COLO668 (cell line): ENCODE results near the gene OPCML.

Experiments
- DNase-seq: peaks from one replicate; lab custom pipeline; 2025; ENCODE audit not compliant: unreplicated experiment; lab: John Stamatoyannopoulos, UW

OPCML gene

DNA sequence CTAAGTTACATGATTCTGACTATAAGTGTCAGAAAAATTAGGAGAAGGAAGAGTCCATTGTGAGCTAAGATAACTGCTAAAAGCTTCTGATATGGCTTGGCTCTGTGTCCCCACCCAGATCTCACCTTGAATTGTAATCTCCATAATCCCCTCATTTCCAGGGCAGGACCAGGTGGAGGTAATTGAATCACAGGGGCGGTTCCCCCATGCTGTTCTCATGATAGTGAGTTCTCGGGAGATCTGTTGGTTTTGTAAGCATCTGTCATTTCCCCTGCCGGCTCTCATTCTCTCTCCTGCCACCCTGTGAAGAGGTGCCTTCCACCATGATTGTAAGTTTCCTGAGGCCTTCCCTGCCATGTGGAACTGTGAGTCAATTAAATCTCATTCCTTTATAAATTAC, 230.2 kb downstream of the OPCML start:
- DNase-seq = no peak

DNA sequence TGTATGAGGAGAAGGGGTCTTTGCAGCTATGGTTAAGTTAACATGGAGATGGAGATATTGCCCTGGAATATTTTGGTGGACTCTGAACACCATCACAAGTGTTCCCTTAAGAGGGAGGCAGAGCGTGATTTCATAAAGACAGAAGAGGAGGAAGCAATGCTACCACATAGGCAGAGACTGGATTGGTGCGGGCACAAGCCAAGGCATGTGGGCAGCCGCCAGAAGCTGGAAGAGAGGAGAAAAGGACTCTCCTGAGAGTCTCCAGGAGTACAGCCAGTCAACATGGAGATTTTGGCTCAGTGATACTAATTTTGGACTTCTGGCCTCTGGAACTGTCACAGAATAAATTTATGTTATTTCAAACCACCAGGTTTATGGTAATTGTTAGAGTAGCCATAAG, 231.6 kb downstream of the OPCML start:
- no peak for DNase-seq

DNA sequence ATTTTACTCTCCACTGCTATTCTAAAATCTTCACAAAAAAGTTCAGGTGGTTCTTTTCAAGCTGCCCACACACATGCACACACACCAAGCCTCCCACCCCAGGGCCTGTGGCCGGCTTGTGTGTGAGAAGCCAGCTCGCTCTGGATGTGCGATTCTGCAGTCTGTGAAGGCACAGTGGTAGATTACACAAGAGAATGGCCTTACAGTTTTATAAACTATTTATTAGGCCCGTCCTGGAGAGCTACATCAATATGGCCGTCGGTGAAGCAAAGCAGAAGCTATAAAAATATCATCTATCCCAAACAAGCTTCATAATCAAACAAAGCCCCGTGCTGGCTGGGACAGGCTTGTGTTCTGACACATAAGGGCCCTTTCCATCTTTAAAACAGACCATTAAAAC, 240.5 kb downstream of the OPCML start:
- DNase-seq = no peak

DNA sequence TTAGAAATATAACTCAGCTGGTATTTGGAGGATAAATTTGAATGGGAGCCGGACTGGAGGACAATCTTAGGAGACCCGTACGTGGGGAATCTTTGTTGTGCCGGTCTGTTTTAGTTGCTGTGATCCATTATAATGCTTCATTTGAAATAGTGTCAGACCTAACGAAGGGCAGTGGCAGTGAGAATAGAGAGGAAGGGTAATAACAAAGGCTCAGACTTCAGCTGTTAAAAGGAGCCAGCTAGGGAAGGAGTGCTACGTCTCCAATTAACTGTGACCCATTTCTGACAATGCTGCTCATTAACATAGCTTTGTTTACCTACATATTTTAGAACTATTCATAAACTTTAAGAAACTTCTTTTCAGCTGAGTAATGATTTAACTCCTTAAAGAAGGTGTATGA, 246.9 kb downstream of the OPCML start:
- no peak for DNase-seq

DNA sequence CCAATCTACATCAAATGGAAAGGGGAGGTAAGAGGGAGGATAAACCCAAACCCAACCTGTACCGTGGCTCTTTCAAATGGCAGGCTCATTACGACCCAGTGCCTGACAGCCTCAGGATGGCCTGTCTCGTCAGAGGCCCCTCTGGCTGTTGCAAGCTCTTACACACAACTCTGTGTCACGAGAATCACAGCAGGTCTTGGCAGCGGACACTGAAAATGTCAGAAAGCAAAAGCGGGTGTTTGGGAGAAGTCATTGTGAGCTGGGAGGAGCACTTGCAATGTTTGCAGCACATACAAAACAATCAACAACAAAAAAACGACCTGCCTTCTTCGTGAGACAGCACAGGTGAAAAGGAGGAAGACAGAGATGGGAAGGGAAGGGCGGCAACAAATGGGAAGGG, 248.1 kb downstream of the OPCML start:
- DNase-seq = no peak

DNA sequence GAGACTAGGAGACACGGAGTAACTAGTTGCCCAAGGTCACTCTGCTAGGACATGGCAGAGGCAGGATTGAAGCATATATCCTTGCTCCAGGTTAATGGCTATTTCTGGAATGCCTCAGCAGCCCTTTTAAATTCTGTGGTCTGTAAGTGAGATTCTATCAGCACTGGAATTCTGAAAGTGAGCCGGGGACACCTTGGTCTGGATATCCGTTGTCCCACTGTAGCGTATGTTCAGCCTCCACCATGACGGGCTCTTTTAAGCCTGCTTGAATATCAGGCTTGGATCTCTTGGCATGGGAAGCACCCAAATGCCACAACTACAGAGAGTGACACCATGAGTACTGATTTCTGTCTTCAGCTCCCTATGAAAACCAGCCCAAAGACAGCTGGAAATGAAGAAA, 254.4 kb downstream of the OPCML start:
- no peak for DNase-seq

DNA sequence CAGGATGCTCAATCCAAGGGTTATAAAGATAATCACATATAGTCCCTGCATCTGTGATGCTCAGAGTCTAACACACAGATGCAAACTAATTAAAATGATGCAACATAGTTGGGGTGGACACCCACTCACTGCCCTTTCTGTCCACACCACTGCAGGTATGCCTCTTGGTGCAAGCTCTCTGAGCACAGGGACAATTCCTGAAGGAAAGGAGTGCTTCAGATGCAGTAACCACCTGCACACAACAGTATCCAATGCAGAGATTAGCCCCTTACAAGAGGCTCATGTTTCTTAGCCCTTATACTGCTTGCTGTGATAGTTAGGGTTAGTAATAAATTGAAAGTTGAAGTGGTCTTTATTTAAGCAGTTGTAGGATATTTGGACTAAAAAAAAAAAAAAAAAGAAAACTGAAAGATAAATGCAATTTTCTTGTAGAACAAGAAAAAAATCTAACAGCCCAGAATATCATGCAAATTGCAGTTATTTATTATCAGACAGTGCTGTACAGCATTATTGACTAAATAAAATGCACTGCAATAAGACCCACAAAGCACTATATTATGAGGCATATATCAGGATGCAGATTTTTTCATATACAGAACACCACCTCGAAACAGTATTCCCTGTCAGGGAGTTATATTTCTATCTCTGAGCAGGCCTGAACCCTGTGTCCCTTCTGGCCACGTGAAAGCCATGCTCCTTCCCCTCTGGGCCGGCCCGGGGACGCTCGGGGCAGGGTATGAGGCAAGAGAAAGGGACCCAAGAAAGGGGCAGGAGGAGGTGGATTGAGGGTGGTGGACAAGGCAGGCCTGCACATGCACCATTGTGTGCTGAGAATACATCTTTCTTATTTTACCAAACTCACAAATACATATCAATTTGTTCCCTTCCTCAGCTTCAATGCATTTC, 260.2 kb downstream of the OPCML start:
- DNase-seq = no peak

DNA sequence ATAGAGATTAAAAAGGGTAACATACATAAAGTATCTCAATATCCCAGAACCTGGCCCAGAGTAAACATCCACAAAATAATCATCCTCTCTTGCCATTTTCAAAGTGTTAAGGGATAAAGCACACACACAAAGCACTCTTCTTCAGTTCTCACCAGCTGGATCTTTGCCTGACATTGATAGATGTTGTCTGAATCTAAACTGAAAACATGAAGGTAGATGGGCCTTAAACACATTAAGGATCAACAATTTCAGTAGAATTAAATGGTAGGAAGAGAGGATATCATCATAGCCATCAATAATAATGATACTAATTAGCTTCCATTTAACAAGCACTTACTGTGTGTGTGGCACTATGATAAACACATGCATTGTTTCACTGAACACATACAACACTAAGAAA, 261.1 kb downstream of the OPCML start:
- no peak for DNase-seq

DNA sequence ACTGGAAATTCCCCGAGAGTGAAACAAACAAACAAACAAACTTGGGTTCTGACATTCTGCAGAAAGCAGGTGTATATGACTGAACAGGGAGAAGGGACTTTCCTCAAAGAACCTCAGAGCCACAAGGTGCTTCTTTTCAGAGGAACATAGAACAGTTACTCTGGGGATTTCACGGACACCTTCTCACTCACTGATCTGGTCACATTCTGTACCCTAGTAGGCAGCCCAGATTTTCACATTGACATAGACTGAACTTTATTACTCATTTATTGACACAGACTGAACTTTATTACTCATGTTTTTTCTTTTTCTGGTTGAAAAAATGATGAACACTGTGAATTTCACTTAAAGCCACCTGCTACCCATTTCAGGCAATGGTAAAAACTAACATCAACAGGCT, 263.0 kb downstream of the OPCML start:
- DNase-seq = no peak

DNA sequence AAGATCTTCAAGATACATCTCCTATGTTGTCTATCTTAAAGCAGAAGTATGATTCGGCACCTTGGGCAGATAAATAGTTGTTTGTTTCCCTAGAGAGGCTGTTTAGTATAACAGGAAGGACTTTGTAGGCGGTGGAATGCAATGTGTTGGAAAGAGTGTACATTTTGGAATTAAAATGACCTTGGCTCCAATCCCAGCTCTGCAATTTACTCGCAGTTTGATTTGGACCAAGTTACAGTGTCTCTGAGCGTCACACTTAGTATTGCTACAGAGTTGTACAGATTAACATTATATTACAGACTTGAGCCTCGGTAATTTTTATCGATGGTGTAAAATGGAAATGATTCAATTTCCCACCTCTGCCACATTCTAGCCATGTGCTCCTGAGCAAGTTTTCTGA, 265.3 kb downstream of the OPCML start:
- DNase-seq = no peak

DNA sequence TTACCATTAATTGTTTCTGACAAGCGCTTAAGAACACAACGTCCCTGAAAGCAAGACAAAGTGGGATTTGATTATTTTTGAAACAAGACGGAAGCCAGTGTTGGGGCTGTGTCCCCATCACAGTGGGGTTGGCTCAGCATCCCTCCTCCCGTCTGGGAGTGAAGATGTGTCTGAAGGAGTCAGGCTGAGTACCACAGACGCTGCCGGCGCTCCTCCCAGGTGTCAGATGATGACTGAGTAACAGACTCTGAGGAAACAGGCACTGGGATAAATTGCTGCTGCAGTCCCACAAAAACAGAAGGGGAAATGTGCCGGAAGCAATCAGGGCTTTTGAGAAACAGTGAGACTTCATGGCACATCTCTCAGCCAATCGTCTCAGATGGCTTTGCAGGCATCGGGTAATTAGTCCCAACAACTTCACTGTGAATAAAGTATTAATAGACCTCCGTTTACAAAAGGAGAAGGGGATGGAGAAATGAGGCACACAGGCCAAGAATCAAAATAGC, 266.7 kb downstream of the OPCML start:
- DNase-seq = no peak

DNA sequence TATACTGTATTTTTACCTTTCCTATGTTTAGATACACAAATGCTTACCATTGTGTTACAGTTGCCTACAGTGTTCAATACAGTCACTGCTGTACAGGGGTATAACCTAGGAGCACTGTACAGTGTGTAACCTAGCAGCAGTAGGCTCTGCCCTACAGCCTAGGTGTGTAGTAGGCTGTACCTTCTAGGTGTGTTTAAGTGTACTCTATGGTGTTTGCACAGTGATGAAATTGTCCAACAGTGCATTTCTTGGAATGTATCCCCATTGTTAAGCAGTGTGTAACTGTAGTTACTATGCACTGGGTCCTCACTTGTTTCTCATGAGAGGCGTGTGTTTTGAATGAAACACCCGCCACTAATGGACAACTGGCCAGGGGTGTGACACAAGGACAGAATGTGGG, 269.0 kb downstream of the OPCML start:
- DNase-seq = no peak

DNA sequence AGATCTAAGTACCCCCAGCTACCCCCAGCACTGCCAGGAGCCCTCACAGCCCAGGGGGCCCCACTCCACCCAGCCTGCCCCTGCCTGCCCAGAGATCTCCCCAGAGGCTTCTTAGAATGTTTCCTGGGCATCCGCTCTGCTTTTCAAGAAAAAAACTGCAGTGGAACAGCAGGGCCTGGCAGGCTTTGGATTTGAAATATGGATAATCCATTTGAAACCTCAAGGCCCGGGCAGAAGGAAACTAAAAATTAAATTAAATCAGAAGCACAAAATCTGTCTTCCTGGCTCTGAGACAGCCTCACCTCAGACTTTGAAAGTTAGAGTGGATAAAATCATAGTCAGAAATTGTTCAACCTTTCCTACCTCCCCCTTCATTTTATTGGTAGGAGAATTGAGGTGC, 273.6 kb downstream of the OPCML start:
- no peak for DNase-seq

DNA sequence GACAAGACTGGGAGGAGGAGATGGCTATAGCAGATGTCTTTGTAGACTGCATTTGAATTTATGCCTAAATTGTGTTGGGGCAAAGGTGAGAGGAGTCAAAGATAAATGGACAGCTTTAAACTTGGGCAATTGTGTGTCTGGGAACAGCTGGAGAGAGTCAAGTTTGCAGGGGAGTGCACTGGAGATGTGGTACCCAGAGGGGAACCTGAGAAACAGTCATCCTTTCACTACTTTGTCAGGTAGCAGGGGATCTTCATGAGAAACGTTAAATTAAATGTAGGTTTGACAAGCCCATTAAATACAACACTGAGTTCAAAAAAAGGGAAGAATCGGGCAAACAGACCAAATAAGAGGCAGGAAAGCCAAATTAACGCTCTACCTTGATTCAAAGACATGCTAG, 277.7 kb downstream of the OPCML start:
- no peak for DNase-seq

DNA sequence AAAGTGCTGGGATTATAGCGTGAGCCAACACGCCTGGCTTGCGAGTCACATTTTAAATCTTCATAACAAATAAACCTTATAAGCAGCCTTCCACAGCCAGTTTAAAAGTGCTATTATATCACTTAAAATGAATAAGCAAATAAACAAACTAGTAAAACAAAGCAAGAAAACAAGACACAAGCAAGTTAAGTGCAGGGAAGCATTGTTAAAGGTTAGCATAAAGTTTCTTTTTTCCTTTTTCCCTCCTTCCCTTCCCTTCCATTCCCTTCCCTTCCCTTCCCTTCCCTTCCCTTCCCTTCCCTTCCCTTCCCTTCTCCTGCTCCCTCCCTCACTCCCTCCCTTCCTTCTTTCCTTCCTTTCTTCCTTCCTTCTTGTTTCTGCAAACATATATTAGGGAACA, 278.7 kb downstream of the OPCML start:
- no peak for DNase-seq

DNA sequence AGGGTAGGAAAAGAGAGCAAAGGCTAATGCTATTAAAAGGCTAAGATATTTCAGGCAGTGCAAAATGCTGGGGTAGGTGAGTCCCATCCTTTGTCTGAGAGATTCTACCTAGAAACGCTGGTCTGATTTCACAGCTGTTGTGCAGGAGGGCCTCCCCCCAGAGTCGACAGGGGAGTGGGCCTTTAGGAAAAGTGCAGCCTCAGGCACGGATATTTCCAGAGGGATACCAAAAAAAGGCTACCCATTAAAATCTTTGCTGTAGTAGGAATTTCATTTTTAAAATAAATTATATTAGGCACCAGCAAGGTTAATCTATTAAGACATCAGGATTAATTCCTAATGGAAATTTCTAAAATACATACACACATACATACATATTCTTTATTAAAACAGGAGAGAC, 280.5 kb downstream of the OPCML start:
- no peak for DNase-seq

DNA sequence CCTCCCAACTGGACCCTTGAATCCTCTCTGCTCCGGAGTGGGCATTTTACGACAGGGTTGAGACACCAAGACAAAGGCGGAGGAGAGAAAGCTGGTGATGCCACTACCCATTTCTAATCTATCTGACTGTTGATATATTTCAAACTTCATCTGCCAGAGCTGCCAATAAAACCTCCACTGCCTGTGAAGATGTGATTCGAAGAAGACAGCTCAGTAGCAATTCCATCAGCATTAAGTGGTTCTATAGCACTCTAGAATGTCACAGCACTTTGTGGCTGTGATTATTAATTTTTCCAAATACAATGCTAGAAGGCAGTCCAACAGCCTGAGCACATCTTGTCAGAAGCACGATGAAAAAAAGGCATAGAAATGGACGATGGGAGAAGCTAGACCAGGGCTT, 282.8 kb downstream of the OPCML start:
- no peak for DNase-seq

DNA sequence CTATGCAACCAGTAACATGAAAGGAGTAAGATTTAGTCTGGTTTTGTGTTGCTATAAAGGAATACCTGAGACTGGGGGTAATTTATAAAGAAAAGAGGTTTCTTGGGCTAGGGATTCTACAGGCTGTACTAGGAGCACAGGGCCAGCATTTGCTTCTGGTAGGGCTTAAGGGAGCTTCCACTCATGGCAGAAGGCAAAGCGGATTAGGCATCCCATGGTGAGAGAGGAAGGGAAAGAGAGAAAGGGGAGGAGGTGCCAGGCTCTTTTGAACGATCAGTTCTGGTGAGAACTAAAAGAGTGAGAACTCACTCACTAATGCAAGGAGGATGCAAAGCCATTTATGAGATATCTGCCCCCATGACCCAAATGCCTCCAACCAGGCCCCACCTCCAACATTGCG, 283.2 kb downstream of the OPCML start:
- DNase-seq = no peak

DNA sequence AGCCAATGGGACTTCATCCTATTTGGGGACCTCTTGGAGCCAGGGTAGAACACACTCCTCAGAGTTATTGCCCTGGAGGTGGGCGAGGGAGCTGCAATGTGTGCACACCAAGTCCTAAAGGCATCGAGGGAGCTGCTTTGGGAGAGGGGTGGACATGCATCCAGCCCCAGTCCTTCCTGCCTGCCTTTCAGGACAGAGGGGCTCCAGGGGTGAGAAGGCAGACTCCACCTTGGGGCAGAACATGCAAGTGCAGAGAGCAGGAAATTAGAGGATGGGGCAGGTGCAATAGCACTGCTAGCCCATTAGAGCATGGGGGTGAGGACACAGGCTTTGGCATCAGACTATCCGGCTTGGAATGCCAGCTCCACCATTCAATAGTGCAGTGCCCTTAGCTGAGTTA, 288.5 kb downstream of the OPCML start:
- no peak for DNase-seq

DNA sequence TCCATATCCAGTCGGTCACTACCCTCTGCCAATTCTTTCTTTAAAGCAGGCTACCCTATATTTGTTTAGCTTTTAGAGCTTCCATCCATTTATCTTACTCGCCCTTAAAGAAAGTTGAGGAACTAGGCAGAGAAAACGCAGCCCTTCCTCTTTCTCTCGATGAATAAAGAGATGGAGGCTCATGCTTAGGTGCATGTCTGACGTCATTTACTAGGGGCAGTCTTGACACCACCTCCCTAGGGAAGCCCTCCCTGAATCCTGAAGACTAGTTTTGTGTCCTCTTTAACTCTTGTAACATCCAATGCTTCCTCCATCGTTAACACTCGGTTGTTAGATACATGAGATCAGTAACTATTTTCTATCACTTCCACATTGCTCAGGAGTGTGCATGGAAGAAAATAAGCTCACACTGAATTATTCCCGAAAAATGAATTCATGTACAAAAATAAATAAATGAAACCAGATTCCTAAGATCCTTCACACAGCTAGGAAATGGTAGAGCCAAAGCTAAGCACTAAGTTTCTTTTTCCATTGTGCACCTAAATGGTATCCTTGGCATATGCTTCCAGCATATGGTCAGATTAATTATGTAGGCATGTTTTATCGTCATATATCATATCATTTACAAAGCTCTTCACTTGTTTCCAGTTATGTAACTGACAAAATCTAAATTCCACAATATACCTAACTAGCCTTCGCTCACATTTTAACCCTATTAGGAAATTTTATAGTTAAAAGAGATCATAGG, 291.2 kb downstream of the OPCML start:
- DNase-seq = no peak

DNA sequence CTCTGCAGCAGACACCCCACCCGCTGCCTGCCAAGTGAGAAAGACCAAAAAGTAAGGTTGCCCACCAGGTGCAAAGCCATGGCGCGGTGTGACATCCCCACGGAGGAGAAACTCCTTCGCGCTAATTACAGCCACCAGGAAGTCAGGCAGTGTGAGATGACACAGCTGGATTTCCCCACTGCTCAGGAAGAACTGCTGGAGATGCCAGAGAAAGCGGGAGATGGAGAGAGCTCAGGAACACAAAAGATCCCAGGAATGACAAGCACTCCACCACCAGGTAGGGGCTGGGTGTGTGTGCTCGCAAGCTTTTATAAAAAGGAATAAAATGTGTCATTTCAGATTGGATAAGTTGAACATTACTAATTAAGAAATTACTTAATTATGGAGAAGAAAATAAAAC, 292.7 kb downstream of the OPCML start:
- no peak for DNase-seq

DNA sequence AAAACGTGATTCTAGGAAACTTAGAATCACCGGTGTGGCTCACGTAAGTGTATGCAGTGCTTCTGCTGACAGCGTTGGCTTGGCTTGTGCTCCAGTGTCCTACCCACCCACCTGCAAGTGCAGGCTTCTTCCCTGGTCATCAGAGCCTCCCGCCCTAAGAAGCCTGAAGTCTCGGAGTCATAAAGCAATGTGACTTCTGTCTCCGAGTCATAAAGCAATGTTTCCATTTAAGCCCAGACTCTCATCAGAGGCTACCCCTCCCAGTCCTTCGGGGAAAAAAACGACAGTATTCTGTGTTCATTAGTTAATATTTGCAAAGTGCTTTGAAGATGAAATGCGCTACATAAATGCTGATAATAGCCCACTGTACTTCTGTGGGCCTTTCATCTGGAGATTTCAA, 293.8 kb downstream of the OPCML start:
- DNase-seq = no peak
